Transverse colon (tissue), 3 donors: ENCODE results near the gene RPS6KA5.

ENCODE experiments used
- EP300 ChIP-seq: sonication (generic); formaldehyde crosslinking; IDR thresholded peaks from one replicate; pipeline ENCODE4 v1.6.1; 2017; ENCODE audit warnings: antibody characterized with exemption, low read depth
- POLR2A ChIP-seq: fragments of 450-650 bp; IDR thresholded peaks from one replicate; pipeline ENCODE4 v1.6.1; 2016; ENCODE audit warnings: antibody characterized with exemption, mild to moderate bottlenecking, moderate library complexity
- TF ChIP-seq, protein P1 (sequence below), 5 experiments: fragments of 200-600 bp in 3 of 5; fragments of 450-650 bp in 2 of 5; sonication (generic) in 3 of 5; IDR thresholded peaks; 1 replicate in 2 of 5; 2 replicates in 3 of 5; pipeline ENCODE4 v1.5.1; 2016 to 2017; ENCODE audit warnings: antibody characterized with exemption in 5 of 5, inconsistent platforms in 3 of 5, mild to moderate bottlenecking in 2 of 5, moderate library complexity in 1 of 5

DNA sequence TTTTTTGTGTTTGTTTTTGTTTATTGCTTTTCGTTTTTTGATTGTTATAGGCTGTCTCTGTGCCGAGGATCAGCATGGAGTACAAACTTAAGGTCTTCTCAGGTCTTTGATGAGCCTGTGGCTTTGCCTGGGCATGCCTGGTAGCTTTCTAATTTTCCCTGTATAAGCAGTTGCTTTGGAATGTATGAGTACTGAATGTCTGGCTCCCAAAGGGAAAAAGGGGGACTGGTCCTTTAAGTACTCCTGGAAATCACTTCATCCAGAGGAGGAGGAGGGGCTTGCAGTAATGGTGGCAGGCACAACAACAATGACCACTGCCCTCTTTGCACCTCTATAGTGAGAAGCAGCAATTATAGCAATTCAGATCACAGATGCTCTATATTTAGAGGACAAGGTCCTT lies 176.7 kb downstream of the RPS6KA5 start:
- TF ChIP-seq POLR2A (no peak), EP300 (no peak)
- TF ChIP-seq, protein P1, sequence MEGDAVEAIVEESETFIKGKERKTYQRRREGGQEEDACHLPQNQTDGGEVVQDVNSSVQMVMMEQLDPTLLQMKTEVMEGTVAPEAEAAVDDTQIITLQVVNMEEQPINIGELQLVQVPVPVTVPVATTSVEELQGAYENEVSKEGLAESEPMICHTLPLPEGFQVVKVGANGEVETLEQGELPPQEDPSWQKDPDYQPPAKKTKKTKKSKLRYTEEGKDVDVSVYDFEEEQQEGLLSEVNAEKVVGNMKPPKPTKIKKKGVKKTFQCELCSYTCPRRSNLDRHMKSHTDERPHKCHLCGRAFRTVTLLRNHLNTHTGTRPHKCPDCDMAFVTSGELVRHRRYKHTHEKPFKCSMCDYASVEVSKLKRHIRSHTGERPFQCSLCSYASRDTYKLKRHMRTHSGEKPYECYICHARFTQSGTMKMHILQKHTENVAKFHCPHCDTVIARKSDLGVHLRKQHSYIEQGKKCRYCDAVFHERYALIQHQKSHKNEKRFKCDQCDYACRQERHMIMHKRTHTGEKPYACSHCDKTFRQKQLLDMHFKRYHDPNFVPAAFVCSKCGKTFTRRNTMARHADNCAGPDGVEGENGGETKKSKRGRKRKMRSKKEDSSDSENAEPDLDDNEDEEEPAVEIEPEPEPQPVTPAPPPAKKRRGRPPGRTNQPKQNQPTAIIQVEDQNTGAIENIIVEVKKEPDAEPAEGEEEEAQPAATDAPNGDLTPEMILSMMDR (IDR thresholded peaks at IDR 0.05), result no peak
